ENCODE results near the gene ABI2. TPM values are rescaled to one million over a fixed set of nuclear protein-coding genes. Genes with fewer than 3 reads are reported as not detected.

ABI2 gene
- total RNA-seq, 1 donor from 2014 or later = 111 TPM

GRCh38 chr2:203470371-203470770, 142.2 kb downstream of the ABI2 start:
- no peak for TF ChIP-seq CTCF (IDR thresholded peaks at IDR 0.05; ENCODE audit: unreplicated experiment)
- H3K27ac Mint-ChIP-seq = no peak overlapping the region
- H3K27me3 Mint-ChIP-seq = no peaks in the 10 kb centered on the region
- no peaks in the 10 kb centered on the region for H3K36me3 Mint-ChIP-seq (ENCODE audit: insufficient read depth)
- DNase-seq (ENCODE audit: low spot score, unreplicated experiment) = no peak
- H3K9me3 Mint-ChIP-seq (ENCODE audit: low read depth) = no peaks in the 10 kb centered on the region
- no peak overlapping the region for H3K4me3 Mint-ChIP-seq (ENCODE audit: low read depth)
- peaks cover 5% of the 10 kb centered on the region for H3K4me1 Mint-ChIP-seq (ENCODE audit: low read depth)

- no peak for DNase-seq (ENCODE audit: low spot score, unreplicated experiment)
- Mint-ChIP-seq H3K4me3 (ENCODE audit: low read depth) (no peak overlapping the region), H3K27ac (no peak overlapping the region), H3K27me3 (no peaks in the 10 kb centered on the region), H3K36me3 (ENCODE audit: insufficient read depth) (no peaks in the 10 kb centered on the region), H3K4me1 (ENCODE audit: low read depth) (peaks cover 5% of the 10 kb centered on the region), H3K9me3 (ENCODE audit: low read depth) (no peaks in the 10 kb centered on the region)
- TF ChIP-seq CTCF (IDR thresholded peaks at IDR 0.05; ENCODE audit: unreplicated experiment) = no peak
Measured at GRCh38 chr2:203471323-203471722, 143.1 kb downstream of the ABI2 start.

GRCh38 chr2:203476881-203477280, 148.7 kb downstream of the ABI2 start:
- Mint-ChIP-seq H3K27me3 (no peaks in the 10 kb centered on the region), H3K27ac (no peak overlapping the region), H3K9me3 (ENCODE audit: low read depth) (no peaks in the 10 kb centered on the region), H3K4me1 (ENCODE audit: low read depth) (no peaks in the 10 kb centered on the region), H3K36me3 (ENCODE audit: insufficient read depth) (no peaks in the 10 kb centered on the region), H3K4me3 (ENCODE audit: low read depth) (no peak overlapping the region)
- DNase-seq (ENCODE audit: low spot score, unreplicated experiment) = no peak
- no peak for TF ChIP-seq CTCF (IDR thresholded peaks at IDR 0.05; ENCODE audit: unreplicated experiment)

GRCh38 chr2:203480623-203481022, 152.4 kb downstream of the ABI2 start:
- Mint-ChIP-seq H3K27me3 (no peaks in the 10 kb centered on the region), H3K9me3 (ENCODE audit: low read depth) (no peaks in the 10 kb centered on the region), H3K36me3 (ENCODE audit: insufficient read depth) (no peaks in the 10 kb centered on the region), H3K4me3 (ENCODE audit: low read depth) (no peak overlapping the region), H3K27ac (no peak overlapping the region), H3K4me1 (ENCODE audit: low read depth) (no peaks in the 10 kb centered on the region)
- no peak for TF ChIP-seq CTCF (IDR thresholded peaks at IDR 0.05; ENCODE audit: unreplicated experiment)
- no peak for DNase-seq (ENCODE audit: low spot score, unreplicated experiment)

- DNase-seq (ENCODE audit: low spot score, unreplicated experiment) = no peak
- H3K9me3 Mint-ChIP-seq (ENCODE audit: low read depth) = no peaks in the 10 kb centered on the region
- no peak overlapping the region for H3K4me3 Mint-ChIP-seq (ENCODE audit: low read depth)
- H3K27ac Mint-ChIP-seq = no peak overlapping the region
- H3K36me3 Mint-ChIP-seq (ENCODE audit: insufficient read depth) = peaks cover 4% of the 10 kb centered on the region
- peak; percentile 52 for TF ChIP-seq CTCF (IDR thresholded peaks at IDR 0.05; ENCODE audit: unreplicated experiment)
- H3K4me1 Mint-ChIP-seq (ENCODE audit: low read depth) = no peaks in the 10 kb centered on the region
- H3K27me3 Mint-ChIP-seq = no peaks in the 10 kb centered on the region
Measured at GRCh38 chr2:203484266-203485112, 156.3 kb downstream of the ABI2 start.

All from progenitor cell of endocrine pancreas (in vitro differentiated cells).